Smooth muscle cell of trachea (primary cell): ENCODE data around the gene DGCR8. TPM values are rescaled to one million over a fixed set of nuclear protein-coding genes. Genes with fewer than 3 reads are reported as not detected.

ENCODE experiments used
- total RNA-seq: library from RNA; depleted of rRNA; stranded (reverse); fragments of >200 nt; gene quantifications from 2 replicates; pipeline ENCODE4 v1.2.1, GENCODE V29; 2014

DGCR8 gene
- 19.5 and 23.3 TPM in 2 replicates for total RNA-seq

GRCh38 chr22:20079745-20080444 is at the start of gene DGCR8:
Gene DGCR8 (plus strand): TSS chr22:20080241. CDS start chr22:20085964, 5,723 bp downstream.

GRCh38 chr22:20115691-20116375 is 35.8 kb downstream of the DGCR8 start, which contains the start of gene RANBP1:
Gene RANBP1 (plus strand): TSS chr22:20116104. CDS start chr22:20116185, 81 bp downstream.

DNA sequence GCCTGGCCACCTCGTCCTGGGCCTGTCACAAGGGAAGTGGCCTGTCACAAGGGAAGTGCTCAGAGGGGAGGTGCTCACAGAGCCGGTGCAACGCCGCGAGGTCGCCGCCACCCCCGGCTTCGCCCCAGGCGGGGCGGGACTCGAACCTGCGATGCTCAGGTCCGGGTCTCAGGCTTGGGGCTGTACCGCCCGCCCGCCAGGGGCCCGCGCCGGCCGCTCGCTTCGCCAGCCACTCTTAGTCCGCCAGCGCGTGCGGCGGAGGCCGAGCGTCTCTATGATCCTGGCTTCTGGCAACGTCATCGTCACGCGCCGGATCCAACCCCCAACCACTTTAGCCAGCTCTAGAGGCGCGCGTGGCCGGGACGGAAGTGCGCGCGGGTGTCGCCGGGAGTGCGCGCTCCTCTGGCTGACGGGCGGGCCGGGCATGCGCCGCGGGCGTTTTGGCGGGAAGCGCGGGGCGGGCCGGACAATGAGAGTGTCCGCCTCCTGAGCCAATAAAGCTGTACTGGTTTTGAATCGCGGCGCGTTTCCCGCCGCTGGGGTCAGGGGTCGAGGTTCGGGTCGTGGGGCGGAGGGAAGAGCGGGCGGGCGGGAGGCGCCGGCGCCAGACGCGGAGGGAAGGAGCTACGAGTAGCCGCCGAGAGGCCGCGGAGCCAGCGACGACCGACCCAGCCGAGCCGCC is 37.1 kb downstream of the DGCR8 start, which contains the start of gene TRMT2A:
Gene TRMT2A, minus strand, starts transcription at position 276 of the 682 bp plus-strand sequence. CDS start 320 bp downstream, outside the sequence.

GRCh38 chr22:20131597-20131858 is 51.5 kb downstream of the DGCR8 start, which contains the start of gene ZDHHC8:
Gene ZDHHC8 (plus strand): TSS chr22:20131804. CDS start chr22:20131948, 144 bp downstream.

GRCh38 chr22:20150381-20151275 is 70.6 kb downstream of the DGCR8 start, which contains the start of gene CCDC188:
Gene CCDC188 (minus strand): TSS chr22:20151055. CDS start chr22:20150986, 69 bp downstream.

Other genes with a start within 250 kb of the DGCR8 start
- 7.1 and 7.9 TPM in 2 replicates for gene GNB1L, start 225.4 kb upstream of the DGCR8 start, total RNA-seq
- 6.8 and 10.1 TPM in 2 replicates for gene RTL10, start 225.4 kb upstream of the DGCR8 start, total RNA-seq
- 194 and 410 TPM in 2 replicates for gene COMT, start 138.5 kb upstream of the DGCR8 start, total RNA-seq
- gene TXNRD2, start 138.4 kb upstream of the DGCR8 start, total RNA-seq, result 16.5 and 28.5 TPM in 2 replicates
- 10.3 and 16.4 TPM in 2 replicates for gene ARVCF, start 63.4 kb upstream of the DGCR8 start, total RNA-seq
- 42.6 and 62.0 TPM in 2 replicates for gene TANGO2, start 59.1 kb upstream of the DGCR8 start, total RNA-seq
- 132 and 263 TPM in 2 replicates for gene RANBP1, start 35.9 kb downstream of the DGCR8 start, total RNA-seq
- gene TRMT2A, start 37.0 kb downstream of the DGCR8 start, total RNA-seq, result 35.2 and 56.6 TPM in 2 replicates
- 11.6 and 21.2 TPM in 2 replicates for gene ZDHHC8, start 51.6 kb downstream of the DGCR8 start, total RNA-seq
- 0.15 TPM in 1 of 2 replicates, not detected in the other for gene CCDC188, start 70.8 kb downstream of the DGCR8 start, total RNA-seq
- 0.15 and 0.33 TPM in 2 replicates for gene RTN4R, start 188.1 kb downstream of the DGCR8 start, total RNA-seq
- gene DGCR6L, start 239.8 kb downstream of the DGCR8 start, total RNA-seq, result 63.5 and 74.2 TPM in 2 replicates